ENCODE results near the gene DMRT1.

- TF ChIP-seq POLR2AphosphoS5 (IDR thresholded peaks at IDR 0.05): no peak
- TF ChIP-seq CTCF (IDR thresholded peaks at IDR 0.05): no peak
- no peak for TF ChIP-seq POLR2A (IDR thresholded peaks at IDR 0.05)
- TF ChIP-seq EP300 (IDR thresholded peaks at IDR 0.05): no peak
Observed at GRCh38 chr9:922731-923130, 81.2 kb downstream of the DMRT1 start.

Measured in upper lobe of left lung (tissue), 4 donors.